ENCODE measurements around the gene SCAF8.

SCAF8 gene

DNA sequence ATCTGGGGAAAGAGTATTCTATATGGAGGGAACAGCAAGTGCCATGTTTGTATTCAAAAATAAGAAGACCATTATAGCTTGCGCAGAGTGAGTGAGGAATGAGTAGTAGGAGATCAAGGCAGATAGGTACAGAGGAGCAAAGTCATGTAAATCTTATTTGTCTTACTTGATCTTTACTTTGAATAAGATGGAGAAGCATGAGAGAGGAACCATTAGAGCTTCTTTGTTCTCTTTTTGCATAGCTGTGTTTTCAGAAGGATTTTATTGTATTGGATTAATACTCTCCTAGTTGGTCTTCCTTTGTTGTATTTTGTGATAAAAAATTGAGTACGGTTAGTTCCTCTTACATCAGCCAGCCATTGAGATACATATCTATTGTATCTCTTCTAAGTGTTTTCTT is 88.4 kb downstream of the SCAF8 start:
- no peak for TF ChIP-seq ZNF274 (IDR thresholded peaks at IDR 0.05; ENCODE audit: low read depth, low read length)
- no peak overlapping the region for H3K4me3 ChIP-seq (ENCODE audit: low read length)

DNA sequence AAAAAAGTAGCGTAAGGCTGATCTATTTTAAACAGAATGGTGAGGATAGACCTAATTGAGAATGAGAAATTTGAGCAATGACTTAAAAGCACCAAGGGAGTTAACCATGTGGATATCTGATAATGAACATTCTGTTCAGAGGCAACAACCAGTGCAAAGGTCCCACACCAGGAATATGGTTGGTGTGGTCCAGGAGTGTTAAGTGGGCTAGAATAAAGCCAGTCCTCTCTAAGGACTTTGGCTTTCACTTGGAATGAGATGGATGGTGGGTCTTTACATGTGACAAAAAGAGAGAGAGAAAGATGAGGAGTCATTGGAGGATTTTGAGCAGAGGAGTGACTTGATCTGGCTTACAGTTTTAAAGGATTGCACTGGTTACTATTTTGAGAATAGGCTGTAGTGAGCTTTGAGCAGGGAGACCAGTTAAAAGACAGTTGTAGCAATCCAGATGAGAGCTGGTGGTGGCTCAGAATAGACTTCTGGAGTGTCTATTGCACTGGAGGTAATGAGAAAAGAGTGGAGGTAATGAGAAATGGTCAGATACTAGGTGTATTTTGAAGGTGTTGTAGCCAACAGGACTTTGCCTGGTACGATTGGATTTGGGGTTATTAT is 89.8 kb downstream of the SCAF8 start:
- no peak for TF ChIP-seq ZNF274 (IDR thresholded peaks at IDR 0.05; ENCODE audit: low read depth, low read length)
- no peak overlapping the region for H3K4me3 ChIP-seq (ENCODE audit: low read length)

GRCh38 chr6:154824076-154824475 is 90.9 kb downstream of the SCAF8 start:
- no peak overlapping the region for H3K4me3 ChIP-seq (ENCODE audit: low read length)
- TF ChIP-seq ZNF274 (IDR thresholded peaks at IDR 0.05; ENCODE audit: low read depth, low read length) = no peak

GRCh38 chr6:154829970-154830369 is 96.8 kb downstream of the SCAF8 start:
- no peak for TF ChIP-seq ZNF274 (IDR thresholded peaks at IDR 0.05; ENCODE audit: low read depth, low read length)
- H3K4me3 ChIP-seq (ENCODE audit: low read length) = no peak overlapping the region

GRCh38 chr6:154830771-154831170 is 97.6 kb downstream of the SCAF8 start:
- TF ChIP-seq ZNF274 (IDR thresholded peaks at IDR 0.05; ENCODE audit: low read depth, low read length) = no peak
- no peak overlapping the region for H3K4me3 ChIP-seq (ENCODE audit: low read length)

GRCh38 chr6:154835307-154835706 is 102.1 kb downstream of the SCAF8 start:
- no peak for TF ChIP-seq ZNF274 (IDR thresholded peaks at IDR 0.05; ENCODE audit: low read depth, low read length)
- H3K4me3 ChIP-seq (ENCODE audit: low read length) = no peak overlapping the region

GRCh38 chr6:154839546-154839945 is 106.3 kb downstream of the SCAF8 start:
- no peak for TF ChIP-seq ZNF274 (IDR thresholded peaks at IDR 0.05; ENCODE audit: low read depth, low read length)
- H3K4me3 ChIP-seq (ENCODE audit: low read length) = no peak overlapping the region

GRCh38 chr6:154840363-154840762 is 107.1 kb downstream of the SCAF8 start:
- no peak for TF ChIP-seq ZNF274 (IDR thresholded peaks at IDR 0.05; ENCODE audit: low read depth, low read length)
- no peak overlapping the region for H3K4me3 ChIP-seq (ENCODE audit: low read length)

GRCh38 chr6:154841109-154841508 is 107.9 kb downstream of the SCAF8 start:
- H3K4me3 ChIP-seq (ENCODE audit: low read length) = no peak overlapping the region
- TF ChIP-seq ZNF274 (IDR thresholded peaks at IDR 0.05; ENCODE audit: low read depth, low read length) = no peak

DNA sequence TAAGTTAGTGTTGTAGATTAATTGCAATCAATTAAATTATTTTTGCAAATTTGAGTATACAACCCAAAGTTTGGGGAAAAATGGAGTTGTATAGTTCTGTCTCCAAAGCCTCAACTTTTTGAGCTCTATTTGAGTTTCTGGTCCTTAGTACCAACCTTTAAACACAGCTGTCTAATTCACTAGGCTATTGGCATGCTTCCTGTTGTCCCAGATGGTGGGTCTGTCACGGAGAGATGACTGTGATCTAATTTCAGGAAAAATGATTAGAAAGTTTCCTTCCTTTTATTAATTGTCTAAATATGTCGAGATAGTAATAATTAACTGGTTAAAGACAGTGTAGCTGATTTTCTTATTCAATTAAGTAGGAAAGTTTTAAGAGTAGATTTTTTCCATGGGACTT is 109.6 kb downstream of the SCAF8 start:
- TF ChIP-seq ZNF274 (IDR thresholded peaks at IDR 0.05; ENCODE audit: low read depth, low read length) = no peak
- no peak overlapping the region for H3K4me3 ChIP-seq (ENCODE audit: low read length)

- TF ChIP-seq ZNF274 (IDR thresholded peaks at IDR 0.05; ENCODE audit: low read depth, low read length) = no peak
Observed at GRCh38 chr6:154847318-154847717, 114.1 kb downstream of the SCAF8 start.

DNA sequence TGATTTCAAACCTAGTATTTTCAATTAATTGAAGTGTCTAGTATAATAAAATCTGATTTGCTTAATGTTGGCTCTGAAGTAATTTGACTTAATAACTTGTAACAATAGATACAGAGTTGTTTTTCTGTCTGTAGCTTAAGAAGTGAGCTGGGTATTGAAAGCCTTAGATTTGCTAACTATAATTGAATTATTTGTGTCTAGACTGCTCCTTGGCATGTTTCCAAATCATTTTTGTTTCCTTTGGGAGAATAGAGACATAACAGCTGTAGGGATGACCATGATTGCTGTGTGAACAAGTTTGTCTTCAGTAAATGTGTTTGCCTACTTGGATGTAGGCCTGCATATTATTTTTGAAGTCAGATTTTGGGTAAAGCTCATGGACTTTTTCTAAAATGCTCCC is 115.4 kb downstream of the SCAF8 start:
- no peak overlapping the region for H3K4me3 ChIP-seq (ENCODE audit: low read length)
- TF ChIP-seq ZNF274 (IDR thresholded peaks at IDR 0.05; ENCODE audit: low read depth, low read length) = no peak

More at GRCh38 chr6:154847318-154847717, 114.1 kb downstream of the SCAF8 start:
- H3K4me3 ChIP-seq (ENCODE audit: low read length) = no peak overlapping the region

- H3K4me3 ChIP-seq (ENCODE audit: low read length) = no peak overlapping the region
- TF ChIP-seq ZNF274 (IDR thresholded peaks at IDR 0.05; ENCODE audit: low read depth, low read length) = no peak
Observed at GRCh38 chr6:154849475-154849874, 116.3 kb downstream of the SCAF8 start.

- H3K4me3 ChIP-seq (ENCODE audit: low read length) = no peak overlapping the region
- no peak for TF ChIP-seq ZNF274 (IDR thresholded peaks at IDR 0.05; ENCODE audit: low read depth, low read length)
Observed at GRCh38 chr6:154852687-154853086, 119.5 kb downstream of the SCAF8 start.

- H3K4me3 ChIP-seq (ENCODE audit: low read length) = no peak overlapping the region
- no peak for TF ChIP-seq ZNF274 (IDR thresholded peaks at IDR 0.05; ENCODE audit: low read depth, low read length)
Observed at GRCh38 chr6:154857529-154857928, 124.3 kb downstream of the SCAF8 start.

DNA sequence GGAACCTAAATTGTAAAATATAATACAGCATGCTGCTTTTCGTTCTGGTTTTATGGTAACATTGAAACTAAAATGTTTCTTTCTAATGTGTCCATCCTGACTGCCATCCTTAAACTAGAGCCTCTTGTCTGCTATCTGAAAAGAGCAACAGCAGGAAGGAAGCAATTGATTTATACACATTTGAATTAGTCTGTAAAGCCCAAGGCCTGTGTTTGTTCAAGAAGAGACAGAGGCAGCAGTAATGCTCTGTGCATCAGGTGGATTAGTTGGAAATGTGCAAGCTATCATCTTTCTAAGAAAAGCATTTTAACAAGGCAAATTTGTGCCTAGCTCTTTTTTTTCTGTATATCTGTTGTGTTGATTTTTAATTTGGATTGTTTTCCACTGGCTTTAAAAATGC is 128.6 kb downstream of the SCAF8 start:
- TF ChIP-seq ZNF274 (IDR thresholded peaks at IDR 0.05; ENCODE audit: low read depth, low read length) = no peak

More for the DNA sequence above, 128.6 kb downstream of the SCAF8 start:
- no peak overlapping the region for H3K4me3 ChIP-seq (ENCODE audit: low read length)
